Measurements from ENCODE around the gene BLMH. TPM values are rescaled to one million over a fixed set of nuclear protein-coding genes. Genes with fewer than 3 reads are reported as not detected.

The BLMH gene
- total RNA-seq, 1 donor = 39.8 TPM

DNA sequence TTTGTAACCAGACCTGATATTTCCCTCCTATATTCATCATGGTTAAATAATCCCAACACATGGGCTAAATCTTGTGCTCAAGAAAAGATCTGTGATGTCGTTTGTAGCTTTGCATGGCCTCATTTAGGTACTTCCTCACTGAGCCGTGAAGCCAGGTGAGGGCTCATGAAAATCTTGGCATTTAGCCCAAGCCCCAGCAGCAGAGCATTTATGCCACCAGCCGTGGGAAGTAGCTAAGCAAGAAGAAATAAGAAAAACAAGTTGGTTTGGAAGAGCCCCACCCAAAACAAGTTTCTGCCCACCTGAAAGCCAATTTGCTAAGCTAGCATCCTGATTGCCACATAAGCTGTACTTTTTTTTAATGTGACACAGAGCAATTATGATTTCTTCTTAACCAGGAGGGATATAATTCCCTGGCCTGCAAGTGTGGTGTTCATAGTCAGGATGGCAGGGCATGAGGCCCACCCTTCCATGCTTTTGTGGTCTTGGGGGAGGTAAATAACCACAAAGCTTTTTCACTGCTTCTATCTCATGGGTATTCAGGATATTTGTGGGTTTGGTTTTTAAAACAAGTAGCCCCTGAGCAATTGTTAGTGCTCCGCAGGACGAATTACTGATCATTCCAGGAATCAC lies 31.6 kb upstream of the BLMH start:
- Histone ChIP-seq H4K20me1 (ENCODE audit: insufficient read depth, low read length) (no peaks in the 10 kb centered on the region), H3K4me2 (ENCODE audit: insufficient read depth, low read length) (no peak overlapping the region), H3K27me3 (ENCODE audit: insufficient read depth, low read length) (peaks cover 29% of the 10 kb centered on the region), H3K27ac (ENCODE audit: low read depth, low read length) (no peak overlapping the region), H2AFZ (ENCODE audit: low read length) (no peak overlapping the region), H3K36me3 (ENCODE audit: insufficient read depth, low read length) (no peaks in the 10 kb centered on the region), H3K9me3 (ENCODE audit: low read depth, low read length) (no peaks in the 10 kb centered on the region), H3K79me2 (ENCODE audit: insufficient read depth, low read length) (no peaks in the 10 kb centered on the region), H3K4me3 (ENCODE audit: insufficient read depth, low read length) (no peak overlapping the region), H3K4me1 (ENCODE audit: insufficient read depth, low read length) (no peaks in the 10 kb centered on the region)
- DNase-seq (ENCODE audit: insufficient read length, low spot score, missing footprints) = no peak
- TF ChIP-seq, protein P1, sequence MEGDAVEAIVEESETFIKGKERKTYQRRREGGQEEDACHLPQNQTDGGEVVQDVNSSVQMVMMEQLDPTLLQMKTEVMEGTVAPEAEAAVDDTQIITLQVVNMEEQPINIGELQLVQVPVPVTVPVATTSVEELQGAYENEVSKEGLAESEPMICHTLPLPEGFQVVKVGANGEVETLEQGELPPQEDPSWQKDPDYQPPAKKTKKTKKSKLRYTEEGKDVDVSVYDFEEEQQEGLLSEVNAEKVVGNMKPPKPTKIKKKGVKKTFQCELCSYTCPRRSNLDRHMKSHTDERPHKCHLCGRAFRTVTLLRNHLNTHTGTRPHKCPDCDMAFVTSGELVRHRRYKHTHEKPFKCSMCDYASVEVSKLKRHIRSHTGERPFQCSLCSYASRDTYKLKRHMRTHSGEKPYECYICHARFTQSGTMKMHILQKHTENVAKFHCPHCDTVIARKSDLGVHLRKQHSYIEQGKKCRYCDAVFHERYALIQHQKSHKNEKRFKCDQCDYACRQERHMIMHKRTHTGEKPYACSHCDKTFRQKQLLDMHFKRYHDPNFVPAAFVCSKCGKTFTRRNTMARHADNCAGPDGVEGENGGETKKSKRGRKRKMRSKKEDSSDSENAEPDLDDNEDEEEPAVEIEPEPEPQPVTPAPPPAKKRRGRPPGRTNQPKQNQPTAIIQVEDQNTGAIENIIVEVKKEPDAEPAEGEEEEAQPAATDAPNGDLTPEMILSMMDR (IDR thresholded peaks at IDR 0.05; ENCODE audit: extremely low read depth, low read depth, low read length) = no peak

DNA sequence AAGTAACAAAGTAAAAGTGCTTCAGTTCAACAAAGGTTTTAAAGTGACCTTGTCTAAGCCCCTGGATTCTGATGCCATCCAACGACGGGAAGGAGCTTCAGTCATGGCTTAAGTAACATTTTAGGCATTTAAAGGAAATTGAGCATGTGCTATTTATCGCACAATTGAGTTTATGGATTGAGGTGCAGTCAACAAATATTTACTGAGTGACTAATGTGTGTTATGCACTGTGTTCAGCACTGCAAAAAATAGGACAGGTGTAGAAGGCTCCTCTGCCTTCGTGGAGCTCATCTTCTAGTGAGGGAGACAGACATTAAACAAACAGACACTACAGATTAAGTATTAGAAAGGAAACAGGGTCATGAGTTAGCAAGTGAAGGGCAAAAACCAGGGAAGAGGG lies 29.6 kb upstream of the BLMH start:
- H3K79me2 ChIP-seq (ENCODE audit: insufficient read depth, low read length) = no peaks in the 10 kb centered on the region
- no peak overlapping the region for H2AFZ ChIP-seq (ENCODE audit: low read length)
- H3K4me1 ChIP-seq (ENCODE audit: insufficient read depth, low read length) = no peaks in the 10 kb centered on the region
- peaks cover 23% of the 10 kb centered on the region for H3K27me3 ChIP-seq (ENCODE audit: insufficient read depth, low read length)
- no peaks in the 10 kb centered on the region for H4K20me1 ChIP-seq (ENCODE audit: insufficient read depth, low read length)
- H3K4me2 ChIP-seq (ENCODE audit: insufficient read depth, low read length) = no peak overlapping the region
- H3K9me3 ChIP-seq (ENCODE audit: low read depth, low read length) = no peaks in the 10 kb centered on the region
- no peaks in the 10 kb centered on the region for H3K36me3 ChIP-seq (ENCODE audit: insufficient read depth, low read length)
- TF ChIP-seq, protein P1 (IDR thresholded peaks at IDR 0.05; ENCODE audit: extremely low read depth, low read depth, low read length) = no peak
- DNase-seq (ENCODE audit: insufficient read length, low spot score, missing footprints) = no peak
- no peak overlapping the region for H3K4me3 ChIP-seq (ENCODE audit: insufficient read depth, low read length)
- H3K27ac ChIP-seq (ENCODE audit: low read depth, low read length) = no peak overlapping the region

DNA sequence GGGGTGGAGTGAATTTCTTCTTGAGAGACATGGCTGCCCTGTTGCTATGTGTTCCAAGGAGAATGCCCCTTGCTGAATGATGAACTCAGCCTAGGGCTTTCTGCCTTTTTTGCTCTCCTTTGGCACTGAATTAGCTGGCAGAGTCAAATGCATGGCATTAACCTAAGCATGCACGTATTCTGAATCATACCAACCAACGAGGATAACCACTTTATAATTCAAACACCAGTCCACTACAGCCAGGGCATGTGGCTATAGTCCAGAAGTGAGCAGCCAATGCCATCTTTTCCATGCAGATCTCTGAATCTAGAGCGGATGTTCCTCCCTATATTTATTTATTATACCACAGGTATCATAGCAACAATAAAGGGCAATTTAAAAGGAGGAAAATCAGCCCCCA lies 26.4 kb upstream of the BLMH start:
- Histone ChIP-seq H3K27ac (ENCODE audit: low read depth, low read length) (no peak overlapping the region), H4K20me1 (ENCODE audit: insufficient read depth, low read length) (no peaks in the 10 kb centered on the region), H3K79me2 (ENCODE audit: insufficient read depth, low read length) (no peaks in the 10 kb centered on the region), H3K4me1 (ENCODE audit: insufficient read depth, low read length) (no peaks in the 10 kb centered on the region), H3K36me3 (ENCODE audit: insufficient read depth, low read length) (no peaks in the 10 kb centered on the region), H3K27me3 (ENCODE audit: insufficient read depth, low read length) (peaks cover 11% of the 10 kb centered on the region), H3K9me3 (ENCODE audit: low read depth, low read length) (no peaks in the 10 kb centered on the region), H3K4me3 (ENCODE audit: insufficient read depth, low read length) (no peak overlapping the region), H3K4me2 (ENCODE audit: insufficient read depth, low read length) (no peak overlapping the region), H2AFZ (ENCODE audit: low read length) (no peak overlapping the region)
- TF ChIP-seq, protein P1 (IDR thresholded peaks at IDR 0.05; ENCODE audit: extremely low read depth, low read depth, low read length) = no peak
- peak; percentile 21 for DNase-seq (ENCODE audit: insufficient read length, low spot score, missing footprints)

DNA sequence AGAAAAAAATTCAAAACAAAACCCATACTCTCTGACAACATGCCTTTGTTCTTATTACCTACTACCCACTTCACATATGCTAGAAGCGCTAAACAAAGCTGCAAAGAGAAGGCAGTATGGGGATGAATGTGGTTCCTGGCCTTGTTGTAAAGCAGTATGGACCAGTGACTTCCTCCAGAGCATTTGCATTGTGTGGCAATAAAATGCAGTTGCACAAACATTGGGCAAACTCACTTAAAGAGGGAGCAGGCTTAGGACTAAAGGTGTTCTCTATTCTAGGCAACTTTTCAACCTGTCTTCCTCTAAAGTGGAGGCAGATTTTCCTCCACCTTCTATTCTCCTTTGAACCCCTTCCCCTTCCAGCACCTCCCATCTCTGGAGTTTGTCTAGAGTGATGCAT lies 25.0 kb upstream of the BLMH start:
- Histone ChIP-seq H3K79me2 (ENCODE audit: insufficient read depth, low read length) (no peaks in the 10 kb centered on the region), H3K9me3 (ENCODE audit: low read depth, low read length) (no peaks in the 10 kb centered on the region), H3K4me2 (ENCODE audit: insufficient read depth, low read length) (no peak overlapping the region), H3K4me1 (ENCODE audit: insufficient read depth, low read length) (no peaks in the 10 kb centered on the region), H3K4me3 (ENCODE audit: insufficient read depth, low read length) (no peak overlapping the region), H2AFZ (ENCODE audit: low read length) (no peak overlapping the region), H3K27ac (ENCODE audit: low read depth, low read length) (no peak overlapping the region), H3K27me3 (ENCODE audit: insufficient read depth, low read length) (peaks cover 9% of the 10 kb centered on the region), H3K36me3 (ENCODE audit: insufficient read depth, low read length) (no peaks in the 10 kb centered on the region), H4K20me1 (ENCODE audit: insufficient read depth, low read length) (no peaks in the 10 kb centered on the region)
- TF ChIP-seq, protein P1 (IDR thresholded peaks at IDR 0.05; ENCODE audit: extremely low read depth, low read depth, low read length) = no peak
- peak; percentile 11 for DNase-seq (ENCODE audit: insufficient read length, low spot score, missing footprints)

Data from osteoblast (primary cell).